T-helper 22 cell (primary cell): Measurements from ENCODE around the gene HOXA6.

Experiments
- DNase-seq: peaks from one replicate; pipeline ENCODE4 v3.0.0-alpha.2; 2020; ENCODE audit warnings: low read depth

Gene HOXA6

DNA sequence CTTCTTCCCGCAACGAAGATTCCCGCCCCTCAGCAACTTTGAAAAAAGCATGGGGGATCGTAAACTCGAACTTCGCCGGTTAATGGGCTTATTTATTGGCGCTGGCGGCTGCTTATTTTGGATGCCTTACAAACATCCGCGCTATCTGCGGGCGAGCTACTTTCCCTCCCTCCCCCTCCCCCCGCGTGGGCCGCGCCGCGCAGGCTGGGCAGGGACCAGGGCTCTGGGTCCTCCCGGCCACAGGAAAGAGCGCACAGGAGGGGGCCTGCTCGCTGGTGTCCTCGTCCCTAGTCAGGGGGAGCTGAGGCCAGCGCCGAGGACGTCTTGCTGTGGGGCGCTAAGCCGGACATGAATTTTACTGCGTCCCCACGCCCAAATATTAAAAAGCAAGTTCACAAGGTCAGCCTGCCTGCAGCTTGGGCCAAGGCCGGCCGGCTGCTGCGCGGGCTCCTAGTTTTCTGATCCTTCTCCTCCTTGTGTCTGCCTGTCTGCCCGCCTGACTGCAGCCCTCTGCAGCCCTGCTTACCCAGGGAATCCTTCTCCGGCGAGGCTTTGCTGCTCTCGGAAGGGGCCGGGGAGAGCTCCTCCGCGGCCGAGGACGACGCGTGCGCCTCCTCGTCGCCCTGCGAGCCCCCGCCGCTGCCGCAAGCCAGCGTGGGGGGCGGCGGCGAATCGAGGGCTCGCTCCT is 25.4 kb upstream of the HOXA6 start:
- no peak for DNase-seq

DNA sequence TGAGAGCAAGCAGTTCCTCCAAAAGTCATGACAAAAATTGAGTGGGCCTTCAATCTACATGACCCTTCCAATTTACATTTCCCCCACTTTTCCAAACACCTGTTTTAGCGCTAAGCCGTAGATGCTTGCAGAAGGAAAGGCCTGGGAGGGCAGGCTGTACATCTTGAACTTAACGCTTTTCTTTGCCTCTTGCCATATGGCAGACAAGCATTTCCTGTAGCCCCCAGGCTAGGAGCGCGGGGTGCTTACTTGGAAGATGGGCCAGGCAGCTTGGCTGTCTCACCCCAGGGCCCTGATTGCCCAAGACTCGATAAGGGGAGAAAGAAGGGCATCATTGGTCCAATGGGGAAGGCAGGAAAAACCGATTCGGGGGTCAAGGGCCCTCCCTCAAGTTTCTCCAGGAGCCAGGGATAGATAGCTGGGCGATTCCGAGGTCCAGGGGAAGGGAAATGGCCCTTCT is 24.8 kb upstream of the HOXA6 start:
- DNase-seq = no peak

DNA sequence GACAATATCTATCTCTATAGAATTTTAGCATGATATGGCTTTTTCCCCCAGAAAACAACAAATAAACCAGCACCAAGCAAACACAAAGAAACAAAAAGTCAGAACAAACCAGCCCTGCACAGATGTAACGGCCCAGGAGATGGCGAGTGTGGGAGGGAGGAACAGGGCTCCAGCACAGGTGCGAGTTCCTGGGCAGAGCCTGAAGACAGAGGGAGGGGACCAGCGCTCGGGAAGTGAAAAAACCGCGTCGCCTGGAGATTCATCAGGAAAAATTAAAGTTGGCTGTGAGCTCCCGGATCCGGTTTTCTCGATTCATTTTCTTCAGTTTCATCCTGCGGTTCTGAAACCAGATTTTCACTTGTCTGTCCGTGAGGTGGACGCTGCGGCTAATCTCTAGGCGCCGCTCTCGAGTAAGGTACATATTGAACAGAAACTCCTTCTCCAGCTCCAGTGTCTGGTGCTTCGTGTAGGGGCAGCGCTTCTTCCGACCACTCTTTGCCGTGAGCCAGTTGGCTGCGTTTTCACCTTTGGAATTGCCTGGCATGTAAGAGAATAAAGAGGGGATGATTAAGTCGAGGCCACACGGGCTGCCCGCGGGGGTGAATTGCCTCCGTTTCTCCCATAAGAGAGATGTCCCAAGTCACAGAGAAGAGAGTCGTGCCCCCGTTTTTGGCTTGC is 24.2 kb upstream of the HOXA6 start:
- DNase-seq = no peak

DNA sequence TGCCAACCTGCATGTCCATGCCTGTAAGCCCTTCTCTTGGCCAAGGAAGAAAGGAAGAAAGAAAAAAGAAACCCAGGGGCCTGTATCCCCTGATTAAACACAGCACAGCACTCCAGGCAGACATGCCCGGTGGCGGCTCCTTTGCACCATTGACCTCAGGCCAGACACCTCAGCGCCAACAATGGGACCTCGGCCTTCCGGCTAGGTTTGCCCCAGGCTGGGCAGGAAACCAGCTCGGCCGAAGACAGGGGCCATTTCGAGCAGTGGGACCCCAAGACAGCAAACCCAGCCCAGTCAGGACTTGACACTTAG is 23.7 kb upstream of the HOXA6 start:
- no peak for DNase-seq

DNA sequence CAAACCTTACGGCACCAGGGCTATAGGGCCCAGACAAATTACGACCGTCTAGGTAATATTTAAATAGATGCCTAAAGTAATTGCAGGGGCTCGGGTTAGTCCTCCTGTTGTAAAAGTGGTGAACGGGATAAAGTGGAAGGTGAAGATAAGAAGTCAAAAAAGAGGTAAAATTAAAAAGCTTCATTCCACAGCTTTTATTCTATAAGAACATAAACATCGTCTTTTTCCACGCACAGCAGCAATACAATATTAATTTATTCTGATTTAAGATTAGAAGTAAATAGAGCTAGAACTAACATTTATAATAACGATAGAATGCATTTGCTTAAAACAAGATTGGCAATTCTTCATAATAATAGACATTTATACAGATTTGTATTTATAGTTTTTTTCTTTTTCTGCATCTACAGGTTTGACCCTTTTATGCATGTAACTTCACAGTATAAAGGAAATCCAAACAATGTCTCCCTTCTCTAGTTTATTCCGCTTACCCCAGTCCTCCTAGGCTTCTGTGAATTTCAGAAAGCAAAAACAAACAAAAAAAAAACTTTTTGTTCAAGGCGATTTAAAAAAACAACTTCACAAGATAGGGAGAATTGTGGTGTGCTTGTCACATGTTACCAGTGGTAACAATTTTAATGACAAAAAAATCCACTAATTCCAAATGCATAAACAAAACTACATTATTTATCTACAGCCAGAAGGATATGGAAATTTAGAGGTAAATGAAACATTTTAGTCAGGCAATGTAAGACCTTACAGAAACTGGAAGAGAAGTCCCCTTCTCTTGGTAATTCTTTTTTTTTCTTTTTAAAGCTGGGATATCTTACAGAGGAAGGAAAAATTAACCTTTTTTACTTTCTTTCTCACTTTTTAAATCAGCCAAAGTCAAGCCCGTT is 23.1 kb upstream of the HOXA6 start:
- no peak for DNase-seq

DNA sequence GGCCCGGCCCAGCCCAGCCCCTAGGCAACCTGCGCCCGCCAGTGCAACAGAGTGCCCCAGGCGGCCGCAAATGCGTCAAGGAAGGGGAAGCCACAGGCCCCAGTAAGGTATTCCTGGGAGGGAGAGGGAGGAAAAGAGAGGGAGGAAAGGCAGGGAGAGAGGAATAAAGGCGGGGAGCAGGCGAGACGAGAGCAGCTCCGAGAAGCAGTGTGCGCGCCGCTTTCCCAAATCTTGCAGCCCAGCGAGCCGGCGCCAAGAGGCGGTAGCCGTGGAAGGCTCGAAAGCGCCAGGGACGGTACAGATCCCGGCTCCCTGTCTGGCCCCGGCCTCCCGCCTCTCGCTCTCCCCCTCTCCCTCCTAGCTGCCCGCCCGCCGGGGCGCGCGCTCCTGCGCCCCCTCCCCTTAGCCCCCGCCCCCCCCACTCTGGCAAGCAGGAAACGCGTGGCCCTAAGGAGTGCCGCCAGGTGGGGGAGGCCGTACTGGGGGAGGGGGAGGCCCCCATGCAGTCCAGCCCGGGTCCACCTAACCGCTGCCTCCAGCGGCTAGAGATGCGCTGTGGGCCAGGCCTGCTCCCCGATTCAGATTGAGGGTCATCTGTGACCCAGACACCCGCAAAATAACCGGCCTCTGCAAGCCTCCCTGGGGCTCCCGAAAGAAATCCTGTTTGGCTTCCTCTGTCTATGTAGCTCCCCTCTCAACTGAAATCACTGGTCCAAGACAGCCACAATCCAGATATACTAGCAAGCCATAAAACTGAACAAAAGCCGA is 22.3 kb upstream of the HOXA6 start:
- no peak for DNase-seq

DNA sequence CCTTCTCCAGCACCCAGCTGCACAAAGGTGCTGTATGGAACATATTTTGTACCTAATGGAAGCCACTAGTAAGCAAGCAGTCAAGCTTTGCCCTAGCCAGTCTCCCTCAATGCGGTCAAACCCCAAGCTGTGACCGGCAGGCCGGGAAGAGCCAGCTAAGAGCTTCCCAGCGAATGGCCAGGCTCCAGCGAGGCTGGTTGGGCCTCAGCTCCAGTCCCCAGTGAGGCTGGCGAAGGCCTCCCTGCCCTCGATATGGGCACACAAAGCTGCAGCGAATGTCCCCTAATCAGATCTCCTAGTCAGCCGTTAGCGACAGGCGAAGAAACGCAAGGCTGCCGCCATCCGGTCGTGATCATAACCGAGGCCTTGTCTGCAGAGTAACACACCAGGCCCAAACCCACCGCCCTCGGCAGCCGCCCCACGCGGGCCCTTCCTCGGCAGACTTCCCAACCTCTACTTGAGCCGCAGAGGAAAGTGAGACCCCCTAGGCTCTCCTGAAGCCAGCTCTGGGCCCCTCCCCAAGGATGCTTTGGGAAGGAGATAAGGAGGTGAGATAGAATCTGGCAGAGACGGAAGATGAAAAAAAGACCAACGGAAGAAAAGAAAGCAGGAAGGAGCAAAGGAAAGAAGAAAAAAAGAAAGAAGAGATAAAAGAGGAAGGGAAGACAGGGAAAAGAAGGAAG is 20.8 kb upstream of the HOXA6 start:
- DNase-seq = no peak

DNA sequence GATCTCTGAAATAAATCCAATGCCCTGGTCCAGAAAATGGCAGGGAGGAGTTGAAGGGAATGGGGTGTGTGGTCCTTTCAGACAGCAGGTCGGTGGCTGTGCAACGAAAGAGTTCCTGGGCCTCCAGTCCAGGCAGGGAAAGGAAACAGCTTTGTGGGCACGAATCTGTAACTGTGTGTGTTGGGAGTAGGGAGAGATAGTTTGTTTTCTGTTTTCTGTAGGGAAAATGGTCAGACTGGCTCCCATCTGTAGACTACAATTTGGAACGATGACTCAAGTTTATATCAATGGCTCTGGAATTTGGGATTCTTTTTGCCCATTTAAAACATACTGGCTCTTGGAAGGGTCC is 20.3 kb upstream of the HOXA6 start:
- DNase-seq = no peak

DNA sequence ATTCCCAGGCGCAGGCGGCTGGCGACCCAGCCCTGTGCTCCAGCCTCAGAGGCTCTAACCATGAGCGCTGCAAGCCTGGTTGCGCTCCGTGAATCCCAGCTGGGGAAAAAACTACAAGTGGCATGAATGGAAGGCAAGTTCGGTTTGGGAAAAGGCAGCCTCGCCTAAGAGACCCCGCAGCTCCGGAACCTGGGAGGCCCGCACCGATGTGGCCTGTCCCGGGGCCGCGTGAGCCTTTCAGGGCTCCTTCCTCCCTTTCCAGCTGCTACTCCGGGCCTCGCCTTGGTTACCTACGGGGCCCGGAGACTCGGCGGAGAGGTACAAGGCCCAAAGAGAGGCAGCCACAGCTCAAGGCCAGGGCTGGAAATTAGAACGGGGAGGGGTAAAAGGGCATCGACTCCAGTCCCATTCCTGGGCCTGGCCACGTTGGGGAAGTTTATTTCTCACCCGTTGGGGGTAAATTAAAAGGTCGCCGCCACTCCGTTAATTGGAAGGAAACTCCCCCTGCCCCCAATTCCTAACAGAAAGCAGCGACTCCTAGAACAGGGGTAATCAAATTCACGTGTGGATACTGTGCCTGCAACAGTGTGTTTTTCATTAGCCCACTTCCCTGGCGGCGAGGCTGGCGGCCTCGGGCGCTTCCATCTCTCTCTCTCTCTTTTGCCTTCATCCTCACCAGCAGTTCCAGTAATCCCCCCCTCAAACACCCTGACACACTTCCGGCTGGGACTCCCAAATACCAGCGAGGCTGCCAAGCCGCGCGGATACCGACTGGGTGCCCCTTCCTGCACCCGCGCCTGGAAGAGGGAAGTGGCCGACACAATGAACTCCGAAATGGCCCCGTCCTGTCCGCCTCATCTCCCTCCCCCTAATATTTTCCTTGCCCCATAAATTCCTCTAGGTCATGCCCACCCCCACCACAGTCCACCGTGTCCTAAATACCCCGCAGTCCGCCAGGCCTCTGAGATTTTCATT is 19.2 kb upstream of the HOXA6 start:
- no peak for DNase-seq

DNA sequence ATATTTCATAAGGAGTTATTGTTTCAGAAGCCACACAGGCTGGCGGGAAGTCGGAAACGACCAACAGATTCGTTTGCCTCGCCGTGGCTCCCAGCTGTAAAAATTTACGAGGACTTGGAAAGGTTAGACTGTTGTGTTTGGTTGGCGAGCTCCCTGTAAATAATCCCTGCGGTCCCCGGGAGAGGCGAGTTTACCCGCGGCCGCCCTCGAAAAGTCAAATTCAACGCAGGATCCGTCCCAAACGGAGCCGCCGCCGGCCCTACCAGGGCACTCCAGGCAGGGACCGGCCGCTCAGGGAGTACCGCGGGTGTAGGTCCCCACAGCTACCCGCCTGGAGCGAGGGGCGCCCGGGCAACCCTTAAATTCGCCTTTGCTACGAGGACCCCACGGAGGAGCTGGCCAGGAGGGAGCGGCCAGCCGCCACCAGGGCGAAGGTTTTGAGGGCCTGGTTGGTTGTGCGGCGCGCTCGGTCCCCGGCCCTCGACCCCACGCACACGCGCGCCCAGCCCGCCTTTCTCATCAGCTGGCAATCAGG is 18.5 kb upstream of the HOXA6 start:
- no peak for DNase-seq

DNA sequence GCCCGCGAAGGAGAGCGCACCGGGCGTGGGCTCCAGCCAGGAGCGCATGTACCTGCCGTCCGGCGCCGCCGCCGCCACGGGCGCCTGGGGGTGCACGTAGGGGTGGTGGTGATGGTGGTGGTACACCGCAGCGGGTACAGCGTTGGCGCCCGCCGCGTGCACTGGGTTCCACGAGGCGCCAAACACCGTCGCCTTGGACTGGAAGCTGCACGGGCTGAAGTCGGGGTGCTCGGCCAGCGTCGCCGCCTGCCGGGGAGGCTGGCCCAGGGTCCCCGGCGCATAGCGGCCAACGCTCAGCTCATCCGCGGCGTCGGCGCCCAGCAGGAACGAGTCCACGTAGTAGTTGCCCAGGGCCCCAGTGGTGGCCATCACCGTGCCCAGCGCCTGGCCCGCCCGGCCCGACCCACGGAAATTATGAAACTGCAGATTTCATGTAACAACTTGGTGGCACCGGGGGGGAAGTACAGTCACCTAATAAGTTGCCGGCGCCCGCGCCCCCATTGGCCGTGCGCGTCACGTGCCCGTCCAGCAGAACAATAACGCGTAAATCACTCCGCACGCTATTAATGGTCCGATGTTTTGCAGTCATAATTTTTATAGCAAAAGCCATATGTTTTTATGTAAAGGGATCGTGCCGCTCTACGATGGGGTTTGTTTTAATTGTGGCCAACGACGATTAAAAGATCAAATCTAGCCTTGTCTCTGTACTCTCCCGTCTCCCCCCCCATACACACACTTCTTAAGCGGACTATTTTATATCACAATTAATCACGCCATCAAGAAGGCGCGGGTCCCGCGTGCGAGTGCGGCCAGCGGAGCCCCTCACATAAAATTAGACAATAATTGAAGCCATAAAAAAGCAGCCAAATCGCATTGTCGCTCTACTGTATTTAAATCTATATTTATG is 17.8 kb upstream of the HOXA6 start, which contains the start of gene HOXA9:
HOXA9 (minus strand) TSS at position 449 of the 907 bp plus-strand sequence; CDS start at position 369, 80 bp downstream.
- no peak for DNase-seq

DNA sequence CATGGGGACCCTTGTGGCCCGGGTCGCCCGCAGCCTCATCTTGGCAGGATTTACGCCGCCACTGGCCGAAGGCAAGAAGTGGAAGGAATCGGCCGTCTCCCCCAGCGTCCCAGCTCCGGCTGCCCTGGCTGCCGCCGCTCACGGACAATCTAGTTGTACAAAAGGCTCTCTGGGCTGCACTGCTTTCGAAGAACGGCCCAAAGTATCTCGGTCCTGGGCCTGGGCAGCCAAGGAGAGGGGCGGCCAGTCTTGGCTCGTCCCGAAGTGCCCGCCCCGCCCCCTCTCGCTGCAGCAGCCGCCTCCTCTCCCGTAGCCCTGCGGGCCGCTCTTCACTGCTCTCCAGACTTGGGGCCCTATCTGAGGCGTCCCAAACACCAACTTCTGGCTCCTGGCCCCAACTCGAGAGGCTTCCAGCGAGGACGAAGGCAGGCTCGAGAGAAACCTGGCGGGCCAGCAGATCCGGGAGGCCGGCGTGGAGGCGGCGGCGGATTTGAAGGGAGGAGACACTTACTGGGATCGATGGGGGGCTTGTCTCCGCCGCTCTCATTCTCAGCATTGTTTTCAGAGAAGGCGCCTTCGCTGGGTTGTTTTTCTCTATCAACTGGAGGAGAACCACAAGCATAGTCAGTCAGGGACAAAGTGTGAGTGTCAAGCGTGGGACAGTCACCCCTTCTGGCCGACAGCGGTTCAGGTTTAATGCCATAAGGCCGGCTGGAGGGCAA is 17.0 kb upstream of the HOXA6 start:
- no peak for DNase-seq

DNA sequence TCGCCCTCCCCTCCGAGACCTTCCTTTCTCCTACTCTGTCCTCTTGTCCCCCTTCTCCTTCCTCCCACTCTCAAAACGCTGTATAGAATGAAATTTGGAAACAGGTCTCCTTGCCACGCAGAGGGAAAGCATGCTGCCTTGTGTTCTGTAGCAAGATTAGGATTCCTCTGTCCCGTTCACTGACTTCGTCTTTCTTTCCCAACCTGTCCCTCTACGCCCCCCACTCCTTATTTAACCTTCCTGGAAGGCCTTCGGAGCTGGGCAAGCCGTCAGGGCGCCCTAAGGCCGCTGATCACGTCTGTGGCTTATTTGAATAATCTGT is 16.4 kb upstream of the HOXA6 start:
- DNase-seq = no peak

DNA sequence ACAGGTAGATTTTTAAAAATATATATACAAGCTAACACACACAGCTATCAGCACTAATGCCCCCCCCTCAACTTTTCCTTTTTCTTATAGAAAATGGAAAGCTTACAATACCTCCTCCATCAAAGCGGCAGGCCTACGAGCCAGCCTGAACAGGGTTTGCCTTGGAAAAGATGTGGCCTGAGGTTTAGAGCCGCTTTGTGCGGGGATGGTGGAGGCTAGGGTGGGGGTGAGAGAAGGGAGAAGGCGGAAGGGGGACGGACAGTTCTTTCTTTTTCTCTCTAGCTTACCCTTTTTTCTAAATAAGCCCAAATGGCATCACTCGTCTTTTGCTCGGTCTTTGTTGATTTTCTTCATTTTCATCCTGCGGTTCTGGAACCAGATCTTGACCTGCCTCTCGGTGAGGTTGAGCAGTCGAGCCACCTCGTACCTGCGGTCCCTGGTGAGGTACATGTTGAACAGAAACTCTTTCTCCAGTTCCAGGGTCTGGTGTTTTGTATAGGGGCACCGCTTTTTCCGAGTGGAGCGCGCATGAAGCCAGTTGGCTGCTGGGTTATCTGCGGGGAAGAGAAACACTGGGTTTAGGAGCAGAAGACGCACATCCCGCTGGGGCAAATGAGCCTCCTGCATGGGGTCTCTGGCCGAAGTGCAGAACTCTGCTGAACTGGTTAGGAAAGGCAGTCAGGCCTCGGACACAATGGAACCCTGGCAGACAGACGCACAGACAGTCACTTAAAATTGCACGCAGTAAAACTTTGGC is 15.9 kb upstream of the HOXA6 start:
- DNase-seq = no peak

DNA sequence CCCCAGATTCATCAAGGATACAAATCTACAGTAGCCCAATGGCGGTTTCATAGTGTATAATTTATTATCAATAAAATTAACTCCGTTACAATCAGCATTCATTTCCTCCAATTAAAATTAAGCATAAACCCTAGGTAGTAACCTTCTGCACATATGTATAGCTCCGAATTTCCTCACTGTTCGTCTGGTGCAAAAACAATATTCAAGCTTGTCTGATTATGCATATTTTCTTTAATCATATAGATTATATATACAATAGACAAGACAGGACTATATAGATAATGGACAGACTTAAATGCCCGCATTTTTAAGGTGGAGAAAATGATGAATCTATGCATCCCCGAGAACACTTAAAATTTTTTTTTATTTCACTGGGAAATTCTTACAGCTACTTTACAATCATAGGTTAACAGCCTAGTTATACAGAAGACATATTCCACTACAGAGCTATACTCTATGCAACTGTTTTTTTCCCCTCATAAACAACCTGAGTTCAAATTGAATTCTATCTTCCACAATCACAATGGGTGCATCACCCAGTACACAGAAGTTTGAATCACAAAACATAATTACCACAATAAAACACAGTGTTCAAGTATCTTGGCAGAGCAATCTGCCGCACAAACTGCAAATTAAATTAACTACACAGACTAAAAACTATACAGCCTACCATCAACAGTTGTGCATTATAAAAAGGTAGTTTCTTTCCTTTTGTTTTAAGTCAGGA is 15.2 kb upstream of the HOXA6 start:
- no peak for DNase-seq

DNA sequence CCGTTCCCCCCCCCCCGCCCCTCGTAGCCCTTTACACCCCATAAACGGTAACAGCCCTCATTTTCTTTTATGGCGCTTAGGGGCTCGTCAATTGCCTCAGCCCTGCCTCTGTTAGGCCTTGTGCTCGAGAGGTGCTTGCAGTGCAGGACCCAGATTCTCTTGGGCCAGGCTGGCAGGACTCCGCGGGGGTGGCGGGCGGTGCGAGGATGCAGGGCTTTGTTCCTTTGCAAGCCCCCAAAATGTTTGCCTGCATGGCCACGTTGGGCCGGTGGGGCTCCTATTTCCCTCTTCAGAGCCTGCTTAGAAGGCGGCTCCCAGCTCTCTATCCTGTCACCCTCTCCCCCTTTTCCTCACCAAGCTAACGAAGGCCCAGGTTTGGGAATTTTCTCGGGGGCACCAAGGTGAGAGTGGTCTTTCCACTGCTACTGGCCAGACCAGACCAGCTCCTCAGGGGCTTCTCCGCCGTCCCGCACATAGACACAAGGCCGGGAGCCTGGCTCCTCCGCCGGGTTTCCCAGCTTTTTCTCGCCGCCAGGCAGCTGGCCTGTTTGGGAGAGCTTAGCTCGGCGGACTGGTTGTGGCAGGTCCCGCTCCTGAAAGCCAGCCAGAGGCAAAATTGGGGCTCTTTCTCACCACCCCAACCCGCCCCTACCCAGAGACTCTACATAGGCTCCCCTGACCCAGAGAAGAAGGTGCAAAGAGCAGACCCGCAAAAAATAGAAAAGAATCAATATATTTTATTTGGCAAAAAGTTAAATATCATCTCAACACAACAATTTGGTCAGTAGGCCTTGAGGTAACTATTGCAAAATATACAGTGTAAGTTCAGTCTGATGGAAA is 14.4 kb upstream of the HOXA6 start:
- DNase-seq = no peak
